ENCODE results near the gene ATF3. TPM values are rescaled to one million over a fixed set of nuclear protein-coding genes. Genes with fewer than 3 reads are reported as not detected.
A peak's percentile ranks its signal among the peaks of the same experiment; 100 is the strongest.

ATF3 gene
- total RNA-seq, 1 experiment from 2014 or later: 335 TPM

DNA sequence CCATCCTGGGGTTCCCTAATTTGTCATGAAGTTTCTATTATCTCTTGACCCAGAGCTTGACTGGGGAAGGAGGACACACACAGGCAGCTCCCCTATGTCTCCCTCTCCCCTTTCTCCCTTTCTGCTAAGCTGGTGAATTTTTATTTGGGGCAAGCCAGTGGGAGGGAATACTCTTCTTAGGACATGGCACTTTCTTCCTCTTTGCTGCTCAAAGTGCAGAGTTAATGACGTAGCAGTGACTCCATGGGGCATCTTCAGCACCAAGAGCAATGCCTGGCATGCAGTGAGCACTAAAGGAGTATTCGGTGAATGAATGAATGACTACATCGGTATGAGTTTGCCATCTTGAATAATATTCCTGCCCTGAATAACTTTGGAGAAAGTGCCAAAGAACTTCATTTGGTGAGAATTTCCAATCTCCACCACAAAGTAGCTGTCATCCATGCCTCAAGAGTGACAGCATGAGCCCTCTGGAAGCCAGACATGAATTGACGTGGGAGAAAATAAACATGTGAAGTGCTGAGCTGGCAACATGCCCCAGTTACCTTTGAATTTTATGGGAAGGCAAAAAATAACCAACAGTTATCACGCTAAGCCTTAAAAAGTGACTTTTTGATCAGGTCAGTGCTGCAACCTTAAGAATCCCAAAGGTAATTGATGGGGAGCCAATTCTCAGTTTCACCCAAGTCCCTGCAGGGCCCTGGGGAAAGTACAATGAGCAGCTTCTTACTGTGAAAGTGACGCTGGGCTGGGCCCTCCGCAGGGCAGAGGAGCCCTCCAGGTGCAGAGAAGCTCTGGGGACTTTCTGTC is 22.1 kb upstream of the ATF3 start:
- ATAC-seq: no peak

DNA sequence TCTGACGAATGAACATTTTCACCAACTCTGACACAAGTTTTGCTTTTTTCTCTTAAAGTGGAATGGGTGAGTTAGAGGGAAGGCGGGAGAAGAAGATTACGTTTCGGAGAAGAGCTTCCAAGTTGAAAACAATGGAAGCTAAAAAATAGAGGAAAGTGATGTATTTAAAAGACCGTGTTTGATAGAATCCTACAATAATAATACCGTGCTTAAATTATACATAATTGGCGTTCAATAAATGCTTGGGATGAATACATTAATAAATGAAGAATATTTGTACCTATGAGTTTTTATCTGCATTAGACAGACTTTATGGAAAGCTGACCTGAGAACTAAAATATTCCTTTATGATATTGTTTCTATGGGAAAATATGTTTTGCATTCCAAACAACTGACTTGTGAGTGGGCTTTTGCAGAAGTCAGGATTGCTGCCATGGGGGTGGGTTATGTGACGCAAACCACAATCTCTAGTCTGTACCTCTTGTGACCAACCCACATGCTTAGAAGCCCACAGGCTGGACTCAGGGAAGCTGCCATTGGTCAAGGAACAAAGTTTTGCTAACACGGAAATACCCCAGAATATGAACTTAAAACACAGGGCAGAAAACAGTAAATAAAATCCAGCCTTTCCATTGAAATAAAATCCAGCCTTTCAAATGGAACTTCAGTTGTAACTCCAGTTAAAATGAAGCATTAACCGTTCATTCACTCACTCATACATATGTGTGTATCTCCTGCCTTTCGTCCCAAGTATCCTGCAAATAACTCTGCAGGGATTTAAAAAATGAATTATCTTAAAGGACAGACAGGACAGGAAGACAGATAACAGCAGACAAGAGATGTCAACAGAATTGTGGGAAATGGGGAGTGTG is 21.3 kb upstream of the ATF3 start:
- intact Hi-C loops (cut with micrococcal nuclease): no loop called here
- Histone ChIP-seq H3K9ac (ENCODE audit: low read length) (no peak overlapping the region), H3K4me1 (ENCODE audit: insufficient read depth, low read length) (no peaks in the 10 kb centered on the region), H3K4me2 (ENCODE audit: low read length) (no peak overlapping the region), H3K36me3 (ENCODE audit: low read depth, low read length) (no peaks in the 10 kb centered on the region), H3K79me2 (ENCODE audit: low read length) (no peaks in the 10 kb centered on the region), H3K27ac (ENCODE audit: low read length) (no peak overlapping the region), H3K9me3 (ENCODE audit: low read length) (no peaks in the 10 kb centered on the region), H3K27me3 (ENCODE audit: low read length) (no peaks in the 10 kb centered on the region), H3F3A (ENCODE audit: low read length, unreplicated experiment) (no peaks in the 10 kb centered on the region), H2AFZ (ENCODE audit: low read length) (no peak overlapping the region), H3K9me2 (replicated peaks; ENCODE audit: low read length) (no peaks in the 10 kb centered on the region), H3K4me3 (ENCODE audit: low read length) (no peak overlapping the region), H4K20me1 (ENCODE audit: low read length) (no peaks in the 10 kb centered on the region)
- BruUV-seq (replicated peaks): no TSS peak
- ChIA-PET POLR2A (ENCODE audit: unreplicated experiment) (no interaction called here), CTCF (interaction anchor here (0.5 kb wide), 1 partner anchor 21 kb away, joined by 3 read pairs; the partner anchor contains the start of gene ATF3)
- ATAC-seq (no peak), DNase-seq (no peak)
- TF ChIP-seq EZH2phosphoT487 (IDR thresholded peaks at IDR 0.05; ENCODE audit: borderline replicate concordance, low read length) (no peak), EZH2 (IDR thresholded peaks at IDR 0.05; ENCODE audit: low read length, unreplicated experiment) (no peak)

More for the DNA sequence above, 22.1 kb upstream of the ATF3 start:
- Histone ChIP-seq H3K9me3 (ENCODE audit: low read length) (no peaks in the 10 kb centered on the region), H3F3A (ENCODE audit: low read length, unreplicated experiment) (no peaks in the 10 kb centered on the region), H3K36me3 (ENCODE audit: low read depth, low read length) (no peaks in the 10 kb centered on the region), H3K9ac (ENCODE audit: low read length) (no peak overlapping the region), H2AFZ (ENCODE audit: low read length) (no peak overlapping the region), H3K9me2 (replicated peaks; ENCODE audit: low read length) (no peaks in the 10 kb centered on the region), H3K27ac (ENCODE audit: low read length) (no peak overlapping the region), H3K4me3 (ENCODE audit: low read length) (no peak overlapping the region), H3K79me2 (ENCODE audit: low read length) (no peaks in the 10 kb centered on the region), H4K20me1 (ENCODE audit: low read length) (no peaks in the 10 kb centered on the region), H3K4me1 (ENCODE audit: insufficient read depth, low read length) (no peaks in the 10 kb centered on the region), H3K4me2 (ENCODE audit: low read length) (no peak overlapping the region), H3K27me3 (ENCODE audit: low read length) (no peaks in the 10 kb centered on the region)
- DNase-seq: no peak
- BruUV-seq (replicated peaks): no TSS peak
- ChIA-PET POLR2A (ENCODE audit: unreplicated experiment) (no interaction called here), CTCF (interaction anchor here (0.5 kb wide), 1 partner anchor 22 kb away, joined by 3 read pairs; the partner anchor contains the start of gene ATF3)
- TF ChIP-seq EZH2phosphoT487 (IDR thresholded peaks at IDR 0.05; ENCODE audit: borderline replicate concordance, low read length) (no peak), EZH2 (IDR thresholded peaks at IDR 0.05; ENCODE audit: low read length, unreplicated experiment) (no peak)
- TF ChIP-seq, protein P1, sequence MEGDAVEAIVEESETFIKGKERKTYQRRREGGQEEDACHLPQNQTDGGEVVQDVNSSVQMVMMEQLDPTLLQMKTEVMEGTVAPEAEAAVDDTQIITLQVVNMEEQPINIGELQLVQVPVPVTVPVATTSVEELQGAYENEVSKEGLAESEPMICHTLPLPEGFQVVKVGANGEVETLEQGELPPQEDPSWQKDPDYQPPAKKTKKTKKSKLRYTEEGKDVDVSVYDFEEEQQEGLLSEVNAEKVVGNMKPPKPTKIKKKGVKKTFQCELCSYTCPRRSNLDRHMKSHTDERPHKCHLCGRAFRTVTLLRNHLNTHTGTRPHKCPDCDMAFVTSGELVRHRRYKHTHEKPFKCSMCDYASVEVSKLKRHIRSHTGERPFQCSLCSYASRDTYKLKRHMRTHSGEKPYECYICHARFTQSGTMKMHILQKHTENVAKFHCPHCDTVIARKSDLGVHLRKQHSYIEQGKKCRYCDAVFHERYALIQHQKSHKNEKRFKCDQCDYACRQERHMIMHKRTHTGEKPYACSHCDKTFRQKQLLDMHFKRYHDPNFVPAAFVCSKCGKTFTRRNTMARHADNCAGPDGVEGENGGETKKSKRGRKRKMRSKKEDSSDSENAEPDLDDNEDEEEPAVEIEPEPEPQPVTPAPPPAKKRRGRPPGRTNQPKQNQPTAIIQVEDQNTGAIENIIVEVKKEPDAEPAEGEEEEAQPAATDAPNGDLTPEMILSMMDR (conservative IDR thresholded peaks at IDR 0.05; ENCODE audit: low read depth, low read length): no peak
- intact Hi-C loops (cut with micrococcal nuclease): no loop called here

DNA sequence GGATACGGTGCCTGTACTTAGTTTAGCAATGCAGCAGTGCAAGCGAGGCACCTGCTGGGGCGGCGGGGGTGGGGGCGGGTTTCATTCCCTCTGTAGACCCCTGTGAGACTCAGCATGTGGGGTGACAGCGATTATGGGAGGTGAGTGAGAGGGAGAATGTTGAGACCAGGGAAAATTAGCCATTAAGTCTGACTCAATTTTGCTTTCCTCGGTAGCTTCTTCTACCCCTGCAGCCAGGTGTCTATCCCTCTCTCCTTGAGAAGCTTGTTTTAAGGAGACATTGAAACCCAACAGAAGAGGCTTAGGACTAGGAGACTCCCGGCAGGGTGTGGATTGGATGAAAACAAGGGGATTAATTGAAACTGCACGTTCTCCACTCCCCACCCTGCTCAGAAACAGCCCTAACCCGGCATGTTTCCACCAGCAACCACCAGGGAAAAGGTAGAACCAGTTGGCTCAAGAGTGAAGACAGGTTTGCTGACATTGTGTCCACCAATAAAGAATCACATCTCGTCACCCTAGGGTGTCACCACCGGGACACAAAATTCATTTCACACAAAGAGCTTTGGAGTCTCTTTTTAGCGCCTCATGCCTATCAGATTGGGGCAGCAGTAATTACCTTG is 20.6 kb upstream of the ATF3 start:
- no peak for ATAC-seq
- 0 out of 2 replicates have a peak overlapping the region, but pooled peaks have one; percentile 6 for H2AFZ ChIP-seq (ENCODE audit: low read length)
- H3K4me1 ChIP-seq (ENCODE audit: insufficient read depth, low read length): no peaks in the 10 kb centered on the region
- no TSS peak for BruUV-seq (replicated peaks)
- no peak overlapping the region for H3K27ac ChIP-seq (ENCODE audit: low read length)
- H3K9me2 ChIP-seq (replicated peaks; ENCODE audit: low read length): no peaks in the 10 kb centered on the region
- no peaks in the 10 kb centered on the region for H3K27me3 ChIP-seq (ENCODE audit: low read length)
- H3K9me3 ChIP-seq (ENCODE audit: low read length): no peaks in the 10 kb centered on the region
- H3F3A ChIP-seq (ENCODE audit: low read length, unreplicated experiment): no peaks in the 10 kb centered on the region
- no peak for DNase-seq
- H3K36me3 ChIP-seq (ENCODE audit: low read depth, low read length): no peaks in the 10 kb centered on the region
- TF ChIP-seq, protein P1 (conservative IDR thresholded peaks at IDR 0.05; ENCODE audit: low read depth, low read length): no peak
- ChIA-PET POLR2A (ENCODE audit: unreplicated experiment) (no interaction called here), CTCF (no interaction called here)
- no peaks in the 10 kb centered on the region for H3K79me2 ChIP-seq (ENCODE audit: low read length)
- H3K4me3 ChIP-seq (ENCODE audit: low read length): no peak overlapping the region
- intact Hi-C loops (cut with micrococcal nuclease): no loop called here
- no peak overlapping the region for H3K9ac ChIP-seq (ENCODE audit: low read length)
- H3K4me2 ChIP-seq (ENCODE audit: low read length): no peak overlapping the region
- no peaks in the 10 kb centered on the region for H4K20me1 ChIP-seq (ENCODE audit: low read length)

All from PC-3 (cell line).